Uterus (tissue), 4 donors: ENCODE results near the gene FIBCD1. TPM values are rescaled to one million over a fixed set of nuclear protein-coding genes. Genes with fewer than 3 reads are reported as not detected.

ENCODE experiments used
- DNase-seq, 2 donors: peaks; one replicate each; pipeline ENCODE4 v3.0.0-alpha.2; 2019 to 2020
- H3K27ac ChIP-seq, 2 donors: fragments of 200-600 bp; sonication (generic); 1 replicate in 1 of 2; 2 replicates in 1 of 2; pipeline ENCODE4 v1.5.1; 2016 to 2018
- H3K27me3 ChIP-seq, 2 donors: fragments of 200-600 bp; sonication (generic); one replicate each; pipeline ENCODE4 v1.5.1; 2018 to 2019; ENCODE audit warnings: control low read depth in 1 of 2
- H3K36me3 ChIP-seq, 2 donors: fragments of 200-600 bp; sonication (generic); one replicate each; pipeline ENCODE4 v1.5.1; 2019; ENCODE audit warnings: control low read depth in 1 of 2
- H3K4me1 ChIP-seq, 2 donors: fragments of 200-600 bp; sonication (generic); one replicate each; pipeline ENCODE4 v1.5.1; 2018 to 2019; ENCODE audit warnings: control low read depth in 1 of 2
- H3K4me3 ChIP-seq, 2 donors: fragments of 200-600 bp; sonication (generic); 1 replicate in 1 of 2; 2 replicates in 1 of 2; pipeline ENCODE4 v1.5.1; 2018 to 2019; ENCODE audit warnings: mild to moderate bottlenecking in 1 of 2
- H3K9me3 ChIP-seq, 2 donors: fragments of 200-600 bp; sonication (generic); one replicate each; pipeline ENCODE4 v1.5.1; 2019; ENCODE audit warnings: control low read depth in 1 of 2
- CTCF ChIP-seq, 4 experiments: fragments of 200-600 bp in 2 of 4; fragments of 450-650 bp in 2 of 4; sonication (generic) in 2 of 4; IDR thresholded peaks; one replicate each; pipeline ENCODE4 v1.5.1; 2016 to 2019; ENCODE audit warnings: antibody characterized with exemption in 4 of 4, mild to moderate bottlenecking in 2 of 4, moderate library complexity in 1 of 4
- POLR2A ChIP-seq, 2 donors: fragments of 450-650 bp; IDR thresholded peaks; one replicate each; pipeline ENCODE4 v1.6.1; 2016; ENCODE audit warnings: antibody characterized with exemption in 2 of 2, mild to moderate bottlenecking in 1 of 2, moderate library complexity in 1 of 2
- intact Hi-C: fragments of 100-400 bp; cut with DNase I; formaldehyde crosslinking; loops from one replicate; pipeline ENCODE4 v1.15.1; 2023; ENCODE audit warnings: low total_unique reads
- total RNA-seq, 4 donors: library from RNA; depleted of rRNA in 3 of 4; stranded (reverse); fragments of >200 nt in 3 of 4; gene quantifications; one replicate each; pipeline versions ENCODE4 v1.1.0 to v1.2.4, GENCODE V29; 2014 to 2023
- donor health status: DM: yes; HTN: yes; CAD: no.

FIBCD1 gene
- total RNA-seq, 4 donors from 2014 or later: 0.29 TPM; not detected in 3

GRCh38 chr9:130973686-130974281 lies 34.7 kb upstream of the FIBCD1 start:
- Histone ChIP-seq H3K36me3 (no peaks in the 10 kb centered on the region), H3K4me1 (no peaks in the 10 kb centered on the region), H3K27ac (no peak overlapping the region), H3K9me3 (no peaks in the 10 kb centered on the region), H3K27me3 (no peaks in the 10 kb centered on the region), H3K4me3 (no peak overlapping the region)
- TF ChIP-seq CTCF (IDR thresholded peaks at IDR 0.05) (no peak), POLR2A (IDR thresholded peaks at IDR 0.05) (no peak)
- intact Hi-C loops: no loop called here
- no peak for DNase-seq

GRCh38 chr9:130972957-130973685 lies 34.1 kb upstream of the FIBCD1 start:
- intact Hi-C loops: no loop called here
- no peak for TF ChIP-seq CTCF (IDR thresholded peaks at IDR 0.05)
- no peak for DNase-seq
- no peak overlapping the region for H3K27ac ChIP-seq
- H3K4me3 ChIP-seq: no peak overlapping the region
- H3K27me3 ChIP-seq: no peaks in the 10 kb centered on the region
- H3K9me3 ChIP-seq: no peaks in the 10 kb centered on the region
- H3K4me1 ChIP-seq: no peaks in the 10 kb centered on the region
- no peaks in the 10 kb centered on the region for H3K36me3 ChIP-seq

GRCh38 chr9:130972277-130972956 lies 33.4 kb upstream of the FIBCD1 start:
- intact Hi-C loops: no loop called here
- no peak overlapping the region for H3K27ac ChIP-seq
- no peaks in the 10 kb centered on the region for H3K27me3 ChIP-seq
- no peaks in the 10 kb centered on the region for H3K4me1 ChIP-seq
- no peak overlapping the region for H3K4me3 ChIP-seq
- H3K36me3 ChIP-seq: no peaks in the 10 kb centered on the region
- H3K9me3 ChIP-seq: no peaks in the 10 kb centered on the region
- TF ChIP-seq CTCF (IDR thresholded peaks at IDR 0.05): no peak
- DNase-seq: no peak

DNA sequence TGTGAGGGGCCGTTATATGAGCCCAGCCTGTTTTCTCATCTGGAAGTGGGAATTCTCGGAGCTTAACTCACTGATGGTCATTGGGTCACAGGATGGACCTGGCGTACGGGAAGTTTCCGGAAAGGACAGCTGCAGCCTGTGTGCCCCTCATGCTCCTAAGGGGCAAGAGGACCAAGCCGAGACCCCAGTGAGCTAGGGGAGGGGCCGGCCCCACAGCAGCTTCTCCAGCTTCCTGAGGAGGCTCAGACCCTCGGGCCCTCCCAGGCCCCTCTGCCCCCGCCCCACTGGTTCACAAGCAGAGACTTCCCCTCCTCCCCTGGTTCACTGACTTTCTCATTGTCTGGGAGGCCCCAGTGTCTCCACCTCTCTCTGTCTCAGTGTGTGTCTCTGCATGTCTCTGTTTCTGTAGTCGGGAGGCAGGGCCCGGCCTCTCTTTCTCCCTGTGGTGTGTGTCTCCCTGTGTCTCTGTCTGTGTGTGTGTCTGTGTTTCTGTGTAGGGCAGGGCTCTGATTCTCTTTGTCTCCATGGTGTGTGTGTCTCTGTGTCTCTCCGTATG lies 32.3 kb upstream of the FIBCD1 start:
- TF ChIP-seq CTCF (IDR thresholded peaks at IDR 0.05) (no peak), POLR2A (IDR thresholded peaks at IDR 0.05) (no peak)
- Histone ChIP-seq H3K4me1 (no peaks in the 10 kb centered on the region), H3K27ac (no peak overlapping the region), H3K27me3 (no peaks in the 10 kb centered on the region), H3K4me3 (no peak overlapping the region), H3K36me3 (no peaks in the 10 kb centered on the region), H3K9me3 (no peaks in the 10 kb centered on the region)
- DNase-seq: no peak
- intact Hi-C loops: no loop called here

DNA sequence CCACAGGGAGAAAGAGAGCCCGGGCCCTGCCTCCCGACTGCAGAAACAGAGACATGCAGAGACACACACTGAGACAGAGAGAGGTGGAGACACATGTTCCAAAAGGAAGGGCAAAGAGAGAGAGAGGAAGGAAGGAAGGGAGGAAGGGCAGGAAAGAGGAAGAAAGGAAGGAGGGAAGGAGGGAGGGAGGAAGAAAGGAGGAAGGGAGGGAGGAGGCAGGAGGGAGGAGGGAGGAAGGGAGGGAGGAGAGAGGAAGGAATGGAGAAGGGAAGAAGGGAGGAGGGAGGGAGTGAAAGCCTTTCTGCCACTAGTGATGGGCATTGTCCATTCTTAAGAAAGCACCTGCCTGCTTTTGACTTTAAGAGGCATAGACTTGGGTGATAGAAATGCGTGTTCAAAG lies 31.8 kb upstream of the FIBCD1 start:
- Histone ChIP-seq H3K4me1 (no peaks in the 10 kb centered on the region), H3K9me3 (no peaks in the 10 kb centered on the region), H3K36me3 (no peaks in the 10 kb centered on the region), H3K27ac (no peak overlapping the region), H3K4me3 (no peak overlapping the region), H3K27me3 (no peaks in the 10 kb centered on the region)
- no peak for TF ChIP-seq POLR2A (IDR thresholded peaks at IDR 0.05)
- TF ChIP-seq CTCF (IDR thresholded peaks at IDR 0.05): no peak
- no peak for DNase-seq
- intact Hi-C loops: no loop called here
